HepG2 (cell line): ENCODE results near the gene NEDD4L. TPM values are rescaled to one million over a fixed set of nuclear protein-coding genes. Genes with fewer than 3 reads are reported as not detected.

Experiments used
- ATF7-NPFF ChIP-seq: sonication (generic); formaldehyde crosslinking; IDR thresholded peaks from 2 replicates; pipeline ENCODE4 v1.8.1; 2023; ENCODE audit warnings: mild to moderate bottlenecking, low read depth, missing genetic modification reagents, moderate library complexity
- EHMT2 ChIP-seq: fragments of 200-600 bp; sonication (generic); IDR thresholded peaks from 2 replicates; pipeline ENCODE4 v1.7.0; 2017; ENCODE audit warnings: antibody characterized with exemption, low read depth, low read length, borderline replicate concordance
- ELF3 ChIP-seq: IDR thresholded peaks from 2 replicates; pipeline ENCODE4 v1.6.1; 2016; ENCODE audit warnings: missing genetic modification reagents, missing compliant biosample characterization
- ELF4 ChIP-seq: sonication (generic); formaldehyde crosslinking; IDR thresholded peaks from 2 replicates; pipeline ENCODE4 v1.5.0; 2020; ENCODE audit warnings: missing genetic modification reagents, mild to moderate bottlenecking, moderate library complexity, borderline replicate concordance
- IRX3 ChIP-seq: sonication (generic); formaldehyde crosslinking; IDR thresholded peaks from 2 replicates; pipeline ENCODE4 v1.8.1; 2023; ENCODE audit warnings: mild to moderate bottlenecking, low read depth, missing genetic modification reagents, borderline replicate concordance
- NONO ChIP-seq, 2 experiments: fragments of 450-650 bp in 1 of 2; sonication (generic) in 1 of 2; formaldehyde crosslinking in 1 of 2; IDR thresholded peaks in 1 of 2; conservative IDR thresholded peaks in 1 of 2; 2 replicates each; pipeline versions ENCODE4 v1.6.1 to v1.8.0; 2017 to 2022; ENCODE audit warnings: mild to moderate bottlenecking in 1 of 2, missing genetic modification reagents in 1 of 2, moderate library complexity in 1 of 2
- POLR2G ChIP-seq: fragments of 200-400 bp; formaldehyde crosslinking; IDR thresholded peaks from 2 replicates; pipeline ENCODE4 v1.6.1; 2018; ENCODE audit warnings: mild to moderate bottlenecking, low read depth, low read length, moderate library complexity
- TMF1 ChIP-seq: sonication (generic); formaldehyde crosslinking; IDR thresholded peaks from 2 replicates; pipeline ENCODE4 v1.8.1; 2022; ENCODE audit warnings: low read depth, missing genetic modification reagents
- TOPORS ChIP-seq: sonication (generic); formaldehyde crosslinking; IDR thresholded peaks from 2 replicates; pipeline ENCODE4 v1.8.0; 2023; ENCODE audit warnings: mild to moderate bottlenecking, missing genetic modification reagents
- ZIK1 ChIP-seq: sonication (generic); formaldehyde crosslinking; IDR thresholded peaks from 2 replicates; pipeline ENCODE4 v1.5.0; 2020; ENCODE audit warnings: mild to moderate bottlenecking, low read depth, missing genetic modification reagents, borderline replicate concordance
- ZNF12 ChIP-seq: sonication (generic); formaldehyde crosslinking; IDR thresholded peaks from 2 replicates; pipeline ENCODE4 v1.5.0; 2020; ENCODE audit warnings: missing genetic modification reagents
- ZNF205 ChIP-seq: IDR thresholded peaks from 2 replicates; pipeline ENCODE4 v1.6.1; 2018; ENCODE audit warnings: missing biosample characterization, missing genetic modification reagents
- ZNF33A ChIP-seq: sonication (generic); formaldehyde crosslinking; IDR thresholded peaks from 2 replicates; pipeline ENCODE4 v1.5.1; 2020; ENCODE audit warnings: missing genetic modification reagents, mild to moderate bottlenecking, moderate library complexity, borderline replicate concordance
- ZSCAN30 ChIP-seq: sonication (generic); formaldehyde crosslinking; IDR thresholded peaks from 2 replicates; pipeline ENCODE4 v1.5.0; 2020; ENCODE audit warnings: mild to moderate bottlenecking, missing genetic modification reagents
- polyA plus RNA-seq, 8 experiments: library from polyadenylated mRNA; depleted of rRNA in 3 of 8; stranded (reverse) in 7 of 8; unstranded in 1 of 8; fragments of >200 nt; fragmentation: Illumina TruSeq in 4 of 8; extraction: Trizol in 4 of 8; gene quantifications; 2 replicates each; pipeline versions ENCODE4 v1.2.1 to v1.2.3, GENCODE V29; 2011 to 2016; ENCODE audit warnings: low read depth in 4 of 8, missing spikeins in 1 of 8, mixed read lengths in 1 of 8; ENCODE audit not compliant: insufficient read depth in 1 of 8
- total RNA-seq, 5 experiments: library from RNA; depleted of rRNA; stranded (reverse); fragments of >200 nt; fragmentation: Illumina TruSeq; extraction: Trizol; gene quantifications; 2 replicates each; pipeline ENCODE4 v1.2.3, GENCODE V29; 2016; ENCODE audit warnings: low read depth in 1 of 5
- TF ChIP-seq, protein P1 (sequence below): sonication (generic); formaldehyde crosslinking; IDR thresholded peaks from 2 replicates; pipeline ENCODE4 v1.8.0; 2023; ENCODE audit warnings: mild to moderate bottlenecking, missing genetic modification reagents
- TF ChIP-seq, protein P2 (sequence below): sonication (generic); formaldehyde crosslinking; IDR thresholded peaks from 2 replicates; pipeline ENCODE4 v1.5.0; 2020; ENCODE audit warnings: mild to moderate bottlenecking, missing genetic modification reagents
- TF ChIP-seq, protein P3 (sequence below): sonication (generic); formaldehyde crosslinking; IDR thresholded peaks from 2 replicates; pipeline ENCODE4 v1.4.0; 2020; ENCODE audit warnings: missing genetic modification reagents
- TF ChIP-seq, protein P4 (sequence below), 2 experiments: sonication (generic) in 1 of 2; formaldehyde crosslinking in 1 of 2; IDR thresholded peaks; 2 replicates each; pipeline versions ENCODE4 v1.4.0 to v1.6.1; 2016 to 2020; ENCODE audit warnings: borderline replicate concordance in 1 of 2, low read depth in 1 of 2, mild to moderate bottlenecking in 1 of 2, missing genetic modification reagents in 1 of 2
- TF ChIP-seq, protein P5 (sequence below): sonication (generic); formaldehyde crosslinking; IDR thresholded peaks from 2 replicates; pipeline ENCODE4 v1.9.0; 2021; ENCODE audit warnings: missing genetic modification reagents, mild to moderate bottlenecking, borderline replicate concordance

NEDD4L gene
- total and polyA plus RNA-seq, 2 of the 13 experiments (the other 11 are each of a cell fraction or from before 2014, with no cell fraction given) = 168 to 390 TPM

DNA sequence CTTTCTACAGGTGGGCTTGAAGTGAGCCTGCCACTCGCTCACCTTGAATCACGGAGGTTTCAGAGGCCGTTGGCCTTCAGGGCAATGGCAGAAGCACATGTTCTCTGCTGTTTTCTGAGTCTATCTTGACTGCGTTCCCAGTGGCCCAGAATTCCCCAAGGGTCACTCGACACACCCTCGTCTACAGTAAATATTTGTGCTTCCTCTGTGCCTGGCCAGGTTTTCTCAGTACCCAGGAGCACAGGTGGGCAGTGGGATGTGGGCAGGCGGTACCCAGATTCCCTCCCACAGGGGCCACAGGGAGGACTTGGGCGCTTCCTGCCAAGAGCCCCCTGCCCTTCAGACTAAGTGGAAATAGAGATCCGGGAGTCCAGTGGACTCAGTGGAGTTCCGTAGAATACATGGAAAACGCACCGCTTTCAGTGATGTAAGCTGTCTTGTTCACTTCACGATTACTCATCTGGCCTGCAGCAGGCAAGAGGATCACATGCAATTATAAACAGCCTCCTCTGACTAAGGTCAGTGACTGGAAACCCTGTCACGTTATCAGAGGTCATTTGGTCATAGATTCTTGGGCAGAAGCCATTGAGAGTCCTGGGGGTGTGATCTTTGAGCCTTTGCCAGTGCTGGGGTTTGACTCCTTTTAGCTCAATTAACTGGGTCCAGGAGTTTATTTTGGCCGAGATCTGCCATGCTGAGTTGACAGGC lies 179.8 kb downstream of the NEDD4L start (continued):
- TF ChIP-seq, protein P1, sequence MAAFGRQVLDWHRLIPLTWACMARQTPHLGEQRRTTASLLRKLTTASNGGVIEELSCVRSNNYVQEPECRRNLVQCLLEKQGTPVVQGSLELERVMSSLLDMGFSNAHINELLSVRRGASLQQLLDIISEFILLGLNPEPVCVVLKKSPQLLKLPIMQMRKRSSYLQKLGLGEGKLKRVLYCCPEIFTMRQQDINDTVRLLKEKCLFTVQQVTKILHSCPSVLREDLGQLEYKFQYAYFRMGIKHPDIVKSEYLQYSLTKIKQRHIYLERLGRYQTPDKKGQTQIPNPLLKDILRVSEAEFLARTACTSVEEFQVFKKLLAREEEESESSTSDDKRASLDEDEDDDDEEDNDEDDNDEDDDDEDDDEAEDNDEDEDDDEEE (CRISPR knock-in tag) = no peak
- TF ChIP-seq, protein P2, sequence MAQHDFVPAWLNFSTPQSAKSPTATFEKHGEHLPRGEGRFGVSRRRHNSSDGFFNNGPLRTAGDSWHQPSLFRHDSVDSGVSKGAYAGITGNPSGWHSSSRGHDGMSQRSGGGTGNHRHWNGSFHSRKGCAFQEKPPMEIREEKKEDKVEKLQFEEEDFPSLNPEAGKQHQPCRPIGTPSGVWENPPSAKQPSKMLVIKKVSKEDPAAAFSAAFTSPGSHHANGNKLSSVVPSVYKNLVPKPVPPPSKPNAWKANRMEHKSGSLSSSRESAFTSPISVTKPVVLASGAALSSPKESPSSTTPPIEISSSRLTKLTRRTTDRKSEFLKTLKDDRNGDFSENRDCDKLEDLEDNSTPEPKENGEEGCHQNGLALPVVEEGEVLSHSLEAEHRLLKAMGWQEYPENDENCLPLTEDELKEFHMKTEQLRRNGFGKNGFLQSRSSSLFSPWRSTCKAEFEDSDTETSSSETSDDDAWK (CRISPR knock-in tag) = no peak
- TF ChIP-seq, protein P3, sequence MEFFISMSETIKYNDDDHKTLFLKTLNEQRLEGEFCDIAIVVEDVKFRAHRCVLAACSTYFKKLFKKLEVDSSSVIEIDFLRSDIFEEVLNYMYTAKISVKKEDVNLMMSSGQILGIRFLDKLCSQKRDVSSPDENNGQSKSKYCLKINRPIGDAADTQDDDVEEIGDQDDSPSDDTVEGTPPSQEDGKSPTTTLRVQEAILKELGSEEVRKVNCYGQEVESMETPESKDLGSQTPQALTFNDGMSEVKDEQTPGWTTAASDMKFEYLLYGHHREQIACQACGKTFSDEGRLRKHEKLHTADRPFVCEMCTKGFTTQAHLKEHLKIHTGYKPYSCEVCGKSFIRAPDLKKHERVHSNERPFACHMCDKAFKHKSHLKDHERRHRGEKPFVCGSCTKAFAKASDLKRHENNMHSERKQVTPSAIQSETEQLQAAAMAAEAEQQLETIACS (CRISPR knock-in tag) = no peak
- TF ChIP-seq, protein P4, sequence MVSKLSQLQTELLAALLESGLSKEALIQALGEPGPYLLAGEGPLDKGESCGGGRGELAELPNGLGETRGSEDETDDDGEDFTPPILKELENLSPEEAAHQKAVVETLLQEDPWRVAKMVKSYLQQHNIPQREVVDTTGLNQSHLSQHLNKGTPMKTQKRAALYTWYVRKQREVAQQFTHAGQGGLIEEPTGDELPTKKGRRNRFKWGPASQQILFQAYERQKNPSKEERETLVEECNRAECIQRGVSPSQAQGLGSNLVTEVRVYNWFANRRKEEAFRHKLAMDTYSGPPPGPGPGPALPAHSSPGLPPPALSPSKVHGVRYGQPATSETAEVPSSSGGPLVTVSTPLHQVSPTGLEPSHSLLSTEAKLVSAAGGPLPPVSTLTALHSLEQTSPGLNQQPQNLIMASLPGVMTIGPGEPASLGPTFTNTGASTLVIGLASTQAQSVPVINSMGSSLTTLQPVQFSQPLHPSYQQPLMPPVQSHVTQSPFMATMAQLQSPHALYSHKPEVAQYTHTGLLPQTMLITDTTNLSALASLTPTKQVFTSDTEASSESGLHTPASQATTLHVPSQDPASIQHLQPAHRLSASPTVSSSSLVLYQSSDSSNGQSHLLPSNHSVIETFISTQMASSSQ (IDR thresholded peaks at IDR 0.05; ENCODE audit: low read depth) = no peak
- TF ChIP-seq, protein P4 (CRISPR knock-in tag; IDR thresholded peaks at IDR 0.05; ENCODE audit: borderline replicate concordance) = no peak
- TF ChIP-seq ELF4 (CRISPR knock-in tag) (no peak), NONO (IDR thresholded peaks at IDR 0.05) (no peak), NONO (CRISPR knock-in tag; conservative IDR thresholded peaks at IDR 0.05) (no peak), TOPORS (CRISPR knock-in tag) (no peak), ZSCAN30 (CRISPR knock-in tag) (no peak), ATF7-NPFF (CRISPR knock-in tag) (no peak), ZNF33A (no peak), POLR2G (no peak), ZNF205 (CRISPR knock-in tag) (peak; percentile 24; the same call in 1 of the 2 replicates), IRX3 (CRISPR knock-in tag) (no peak), ELF3 (CRISPR knock-in tag) (no peak), ZNF12 (CRISPR knock-in tag) (no peak), ZIK1 (CRISPR knock-in tag) (no peak), EHMT2 (no peak), TMF1 (no peak)
- TF ChIP-seq, protein P5, sequence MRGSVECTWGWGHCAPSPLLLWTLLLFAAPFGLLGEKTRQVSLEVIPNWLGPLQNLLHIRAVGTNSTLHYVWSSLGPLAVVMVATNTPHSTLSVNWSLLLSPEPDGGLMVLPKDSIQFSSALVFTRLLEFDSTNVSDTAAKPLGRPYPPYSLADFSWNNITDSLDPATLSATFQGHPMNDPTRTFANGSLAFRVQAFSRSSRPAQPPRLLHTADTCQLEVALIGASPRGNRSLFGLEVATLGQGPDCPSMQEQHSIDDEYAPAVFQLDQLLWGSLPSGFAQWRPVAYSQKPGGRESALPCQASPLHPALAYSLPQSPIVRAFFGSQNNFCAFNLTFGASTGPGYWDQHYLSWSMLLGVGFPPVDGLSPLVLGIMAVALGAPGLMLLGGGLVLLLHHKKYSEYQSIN (CRISPR knock-in tag) = no peak
